MV-4-11 (cell line): ENCODE measurements around the gene VSTM4.

ENCODE experiments used
- DNase-seq: peaks from one replicate; lab custom pipeline; 2025; lab: John Stamatoyannopoulos, UW

VSTM4 gene

GRCh38 chr10:49141541-49142332, 26.4 kb upstream of the VSTM4 start:
- DNase-seq = no peak

- DNase-seq = no peak
These were observed 25.2 kb upstream of the VSTM4 start for GRCh38 chr10:49140304-49141177.

- no peak for DNase-seq
These were observed 24.5 kb upstream of the VSTM4 start for GRCh38 chr10:49139846-49140195.

- peak; percentile 94 for DNase-seq
These were observed 23.9 kb upstream of the VSTM4 start for GRCh38 chr10:49139028-49139845.

- no peak for DNase-seq
These were observed 23.1 kb upstream of the VSTM4 start for GRCh38 chr10:49138361-49138891.

- DNase-seq = no peak
These were observed 21.2 kb upstream of the VSTM4 start for GRCh38 chr10:49136525-49136924.

- peak; percentile 55 for DNase-seq
These were observed 20.4 kb upstream of the VSTM4 start for GRCh38 chr10:49135575-49136313.

- peak; percentile 18 for DNase-seq
These were observed 19.0 kb upstream of the VSTM4 start for GRCh38 chr10:49134327-49134726.

GRCh38 chr10:49133706-49134248, 18.5 kb upstream of the VSTM4 start, which contains the start of gene FAM170B:
TSS of gene FAM170B (minus strand) at chr10:49134021. CDS start at chr10:49133918, 103 bp downstream.
- no peak for DNase-seq

GRCh38 chr10:49132362-49132737, 17.0 kb upstream of the VSTM4 start:
- DNase-seq = no peak

GRCh38 chr10:49131507-49132361, 16.4 kb upstream of the VSTM4 start:
- DNase-seq = no peak

GRCh38 chr10:49129376-49129775, 14.1 kb upstream of the VSTM4 start:
- no peak for DNase-seq

GRCh38 chr10:49128854-49129253, 13.5 kb upstream of the VSTM4 start:
- DNase-seq = no peak

GRCh38 chr10:49123981-49124950, 8.9 kb upstream of the VSTM4 start:
- no peak for DNase-seq

- no peak for DNase-seq
These were observed 5.6 kb upstream of the VSTM4 start for GRCh38 chr10:49120911-49121310.

- no peak for DNase-seq
These were observed 4.4 kb upstream of the VSTM4 start for GRCh38 chr10:49119746-49120145.

- no peak for DNase-seq
These were observed 3.2 kb upstream of the VSTM4 start for GRCh38 chr10:49118430-49119074.

GRCh38 chr10:49117376-49118070, 2.2 kb upstream of the VSTM4 start:
- DNase-seq = peak; percentile 82
